ENCODE data around the gene ZNF385B.
"Not testable (repeated sequence)": the region's sequence is repeated elsewhere in the genome, so short reads cannot be mapped to it uniquely, and the experiment has no call there.

Gene ZNF385B

DNA sequence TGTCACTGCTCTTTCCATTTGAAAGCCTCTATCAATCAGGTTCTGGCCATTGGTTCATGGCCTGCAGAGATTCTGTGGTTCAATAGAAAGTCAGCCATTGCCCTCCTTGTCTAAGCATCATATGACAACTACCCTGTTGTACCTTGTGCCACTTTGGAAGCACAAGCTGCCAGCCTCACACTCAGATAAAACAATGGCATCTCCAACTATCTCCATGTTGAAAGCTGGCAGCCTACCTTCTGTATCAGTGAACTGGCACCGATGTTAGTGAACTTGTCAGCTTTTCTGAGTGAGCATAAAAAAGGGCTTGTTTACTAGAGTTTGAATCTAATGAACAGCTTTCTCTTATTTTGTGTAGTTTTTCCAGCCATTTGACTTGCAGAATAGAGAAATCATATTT lies 393.5 kb downstream of the ZNF385B start:
- no peak for DNase-seq (ENCODE audit: low read depth)
- no peak overlapping the region for H3K4me3 ChIP-seq (ENCODE audit: low read depth, low read length)
- TF ChIP-seq, protein P1, sequence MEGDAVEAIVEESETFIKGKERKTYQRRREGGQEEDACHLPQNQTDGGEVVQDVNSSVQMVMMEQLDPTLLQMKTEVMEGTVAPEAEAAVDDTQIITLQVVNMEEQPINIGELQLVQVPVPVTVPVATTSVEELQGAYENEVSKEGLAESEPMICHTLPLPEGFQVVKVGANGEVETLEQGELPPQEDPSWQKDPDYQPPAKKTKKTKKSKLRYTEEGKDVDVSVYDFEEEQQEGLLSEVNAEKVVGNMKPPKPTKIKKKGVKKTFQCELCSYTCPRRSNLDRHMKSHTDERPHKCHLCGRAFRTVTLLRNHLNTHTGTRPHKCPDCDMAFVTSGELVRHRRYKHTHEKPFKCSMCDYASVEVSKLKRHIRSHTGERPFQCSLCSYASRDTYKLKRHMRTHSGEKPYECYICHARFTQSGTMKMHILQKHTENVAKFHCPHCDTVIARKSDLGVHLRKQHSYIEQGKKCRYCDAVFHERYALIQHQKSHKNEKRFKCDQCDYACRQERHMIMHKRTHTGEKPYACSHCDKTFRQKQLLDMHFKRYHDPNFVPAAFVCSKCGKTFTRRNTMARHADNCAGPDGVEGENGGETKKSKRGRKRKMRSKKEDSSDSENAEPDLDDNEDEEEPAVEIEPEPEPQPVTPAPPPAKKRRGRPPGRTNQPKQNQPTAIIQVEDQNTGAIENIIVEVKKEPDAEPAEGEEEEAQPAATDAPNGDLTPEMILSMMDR (IDR thresholded peaks at IDR 0.05; ENCODE audit: low read depth, low read length, missing control alignments): no peak
- in situ Hi-C loops (cut with HindIII; ENCODE audit: low sequenced_read_pairs): no loop called here

DNA sequence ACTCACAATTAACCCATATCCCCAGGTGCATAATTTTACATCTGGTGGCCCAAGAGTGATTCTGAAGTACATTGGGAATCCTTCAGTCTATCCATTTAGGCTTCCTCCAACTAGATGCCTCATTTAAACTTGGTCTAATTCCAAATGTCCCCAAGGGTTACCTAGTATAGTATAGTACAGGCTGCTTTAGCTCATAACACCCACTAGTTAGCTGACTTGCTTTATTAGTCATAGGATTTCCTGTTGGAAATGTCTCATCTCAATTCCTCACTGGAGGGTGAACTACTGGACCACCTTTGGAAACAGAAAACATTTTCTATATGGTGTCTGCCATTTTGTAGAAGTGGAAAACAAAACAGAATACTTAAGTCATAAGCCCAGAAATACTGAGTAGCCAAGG lies 394.3 kb downstream of the ZNF385B start:
- in situ Hi-C loops (cut with HindIII; ENCODE audit: low sequenced_read_pairs): no loop called here
- TF ChIP-seq, protein P1 (IDR thresholded peaks at IDR 0.05; ENCODE audit: low read depth, low read length, missing control alignments): no peak
- DNase-seq (ENCODE audit: low read depth): no peak
- no peak overlapping the region for H3K4me3 ChIP-seq (ENCODE audit: low read depth, low read length)

DNA sequence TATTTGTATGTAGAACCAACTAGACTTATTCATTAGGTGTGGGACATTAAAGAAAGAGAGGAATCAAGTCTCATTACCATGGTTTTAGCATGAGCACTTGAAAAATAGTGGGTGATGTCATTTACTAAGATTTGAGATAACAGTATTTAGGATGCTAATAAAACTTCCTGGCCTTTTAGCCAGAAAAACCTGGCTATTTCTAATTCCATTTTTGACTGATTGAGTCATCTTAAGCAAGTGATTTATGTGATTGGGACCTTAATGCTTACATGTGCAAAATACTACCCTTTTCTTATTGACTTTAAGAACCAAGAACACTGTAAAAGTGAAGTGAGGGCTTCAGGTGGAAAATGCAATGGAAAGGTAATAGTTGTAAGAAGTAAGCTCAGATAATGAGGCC lies 400.0 kb downstream of the ZNF385B start:
- no peak overlapping the region for H3K4me3 ChIP-seq (ENCODE audit: low read depth, low read length)
- in situ Hi-C loops (cut with HindIII; ENCODE audit: low sequenced_read_pairs): no loop called here
- TF ChIP-seq, protein P1 (IDR thresholded peaks at IDR 0.05; ENCODE audit: low read depth, low read length, missing control alignments): no peak
- no peak for DNase-seq (ENCODE audit: low read depth)

DNA sequence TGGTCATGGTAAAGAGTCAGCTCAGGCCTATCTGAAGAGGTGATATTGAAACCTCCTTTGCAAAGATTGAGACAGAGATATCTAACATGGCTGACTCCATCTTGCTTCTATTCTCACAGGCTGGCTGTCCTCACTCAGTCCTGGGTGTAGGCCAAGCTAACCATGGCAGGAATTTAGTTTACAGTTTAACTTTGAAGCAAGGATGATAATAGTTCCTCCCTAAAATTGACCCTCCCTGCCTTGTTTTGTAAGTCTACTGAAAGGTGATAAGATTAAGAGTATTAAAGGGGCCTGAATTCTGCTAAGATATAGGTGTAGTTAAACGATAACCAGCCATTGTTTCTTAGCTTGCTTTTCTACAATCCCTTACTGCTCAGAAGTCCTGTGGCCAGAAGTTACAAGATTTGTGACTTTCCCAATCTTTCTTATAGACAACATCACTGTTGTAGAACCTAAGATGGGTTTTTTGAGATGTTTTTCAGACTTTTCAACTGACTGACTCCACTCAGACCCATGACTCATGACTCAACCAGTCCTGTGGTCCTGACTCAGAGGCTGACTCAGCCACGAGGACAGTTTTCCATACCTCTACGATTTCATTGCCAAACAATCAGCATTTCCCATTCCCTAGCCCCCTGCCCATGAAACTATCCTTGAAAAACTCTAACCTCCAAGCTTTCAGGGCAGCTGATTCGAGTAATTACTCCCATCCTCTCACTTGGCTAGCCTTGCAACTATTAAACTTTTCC lies 401.1 kb downstream of the ZNF385B start:
- TF ChIP-seq, protein P1 (IDR thresholded peaks at IDR 0.05; ENCODE audit: low read depth, low read length, missing control alignments): no peak
- no peak overlapping the region for H3K4me3 ChIP-seq (ENCODE audit: low read depth, low read length)
- peak; percentile 62 for DNase-seq (ENCODE audit: low read depth)
- in situ Hi-C loops (cut with HindIII; ENCODE audit: low sequenced_read_pairs): no loop called here

DNA sequence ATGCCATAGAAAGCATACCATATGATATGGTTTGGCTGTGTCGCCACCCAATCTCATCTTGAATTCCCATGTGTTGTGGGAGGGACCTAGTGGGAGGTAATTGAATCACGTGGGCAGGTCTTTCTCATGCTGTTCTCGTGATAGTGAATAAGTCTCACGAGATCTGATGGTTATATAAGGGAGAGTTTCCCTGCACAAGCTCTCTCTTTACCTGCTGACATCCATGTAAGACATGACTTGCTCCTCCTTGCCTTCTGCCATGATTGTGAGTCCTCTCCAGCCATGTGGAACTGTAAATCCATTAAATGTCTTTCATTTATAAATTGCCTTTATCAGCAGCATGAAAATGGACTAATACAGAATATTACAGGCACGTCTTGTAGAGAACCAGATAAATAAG lies 403.3 kb downstream of the ZNF385B start:
- DNase-seq (ENCODE audit: low read depth); H3K4me3 ChIP-seq (ENCODE audit: low read depth, low read length); in situ Hi-C loops (cut with HindIII; ENCODE audit: low sequenced_read_pairs): not testable (repeated sequence)

DNA sequence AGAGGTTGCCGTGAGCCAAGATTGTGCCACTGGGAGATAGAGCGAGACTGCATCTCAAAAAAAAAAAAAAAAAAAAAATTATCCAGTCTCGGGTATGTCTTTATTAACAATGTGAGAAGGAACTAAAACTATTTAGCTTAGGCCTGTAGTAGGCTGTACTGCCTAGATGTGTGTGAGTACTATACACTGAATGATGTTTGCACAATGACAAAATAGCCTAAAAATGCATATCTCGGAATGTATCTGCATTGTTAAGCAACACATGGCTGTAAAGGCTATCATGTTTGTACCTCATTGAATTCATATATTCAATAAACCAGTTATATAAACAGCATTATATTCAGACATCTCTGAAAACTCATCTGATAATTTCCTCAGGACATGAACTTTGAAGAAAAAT lies 405.6 kb downstream of the ZNF385B start:
- no peak overlapping the region for H3K4me3 ChIP-seq (ENCODE audit: low read depth, low read length)
- no peak for DNase-seq (ENCODE audit: low read depth)
- TF ChIP-seq, protein P1 (IDR thresholded peaks at IDR 0.05; ENCODE audit: low read depth, low read length, missing control alignments): no peak
- in situ Hi-C loops (cut with HindIII; ENCODE audit: low sequenced_read_pairs): no loop called here

DNA sequence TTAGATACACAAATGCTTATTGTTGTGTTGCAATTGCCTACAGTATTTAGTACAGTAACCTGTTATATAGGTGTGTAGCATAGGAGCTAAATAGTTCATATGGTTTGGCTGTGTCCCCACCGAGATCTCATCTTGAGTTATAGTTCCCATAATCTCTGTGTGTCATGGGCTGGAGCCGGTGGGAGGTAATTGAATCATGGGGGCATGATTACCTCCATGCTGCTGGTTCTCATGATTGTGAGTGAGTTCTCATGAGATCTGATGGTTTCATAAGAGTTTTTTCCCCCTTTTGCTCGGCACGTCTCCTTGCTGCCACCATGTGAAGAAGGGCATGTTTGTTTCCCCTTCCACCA lies 406.3 kb downstream of the ZNF385B start:
- in situ Hi-C loops (cut with HindIII; ENCODE audit: low sequenced_read_pairs): no loop called here
- H3K4me3 ChIP-seq (ENCODE audit: low read depth, low read length): no peak overlapping the region
- TF ChIP-seq, protein P1 (IDR thresholded peaks at IDR 0.05; ENCODE audit: low read depth, low read length, missing control alignments): no peak
- DNase-seq (ENCODE audit: low read depth): no peak

Measured in astrocyte of the cerebellum (primary cell).